Measurements from ENCODE around the gene KCMF1.

Gene KCMF1

GRCh38 chr2:84995826-84996225 is 24.9 kb downstream of the KCMF1 start:
- no peak overlapping the region for H3K4me2 ChIP-seq (ENCODE audit: low read length)
- peaks cover 28% of the 10 kb centered on the region for H3K4me1 ChIP-seq (ENCODE audit: control insufficient read depth, insufficient read depth, low read length)
- no peaks in the 10 kb centered on the region for H3K9me3 ChIP-seq (replicated peaks; ENCODE audit: low read length)
- H3K36me3 ChIP-seq (ENCODE audit: insufficient read depth, low read length), result no peaks in the 10 kb centered on the region
- no peak overlapping the region for H3K9ac ChIP-seq (ENCODE audit: low read depth, low read length)
- H3K27me3 ChIP-seq (ENCODE audit: control insufficient read depth, insufficient read depth, low read length), result no peaks in the 10 kb centered on the region
- no peak overlapping the region for H3K4me3 ChIP-seq (ENCODE audit: low read length)

- Histone ChIP-seq H3K9ac (ENCODE audit: low read depth, low read length) (no peak overlapping the region), H3K36me3 (ENCODE audit: insufficient read depth, low read length) (no peaks in the 10 kb centered on the region), H3K4me3 (ENCODE audit: low read length) (no peak overlapping the region), H3K4me1 (ENCODE audit: control insufficient read depth, insufficient read depth, low read length) (peaks cover 19% of the 10 kb centered on the region), H3K4me2 (ENCODE audit: low read length) (no peak overlapping the region), H3K9me3 (replicated peaks; ENCODE audit: low read length) (no peaks in the 10 kb centered on the region), H3K27me3 (ENCODE audit: control insufficient read depth, insufficient read depth, low read length) (no peaks in the 10 kb centered on the region)
Measured at GRCh38 chr2:84996909-84997308, 25.9 kb downstream of the KCMF1 start.

- Histone ChIP-seq H3K4me2 (ENCODE audit: low read length) (no peak overlapping the region), H3K9ac (ENCODE audit: low read depth, low read length) (no peak overlapping the region), H3K36me3 (ENCODE audit: insufficient read depth, low read length) (no peaks in the 10 kb centered on the region), H3K4me1 (ENCODE audit: control insufficient read depth, insufficient read depth, low read length) (peaks cover 20% of the 10 kb centered on the region), H3K27me3 (ENCODE audit: control insufficient read depth, insufficient read depth, low read length) (no peaks in the 10 kb centered on the region), H3K9me3 (replicated peaks; ENCODE audit: low read length) (no peaks in the 10 kb centered on the region), H3K4me3 (ENCODE audit: low read length) (no peak overlapping the region)
Measured at GRCh38 chr2:84999553-84999955, 28.6 kb downstream of the KCMF1 start.

- peaks cover 11% of the 10 kb centered on the region for H3K4me1 ChIP-seq (ENCODE audit: control insufficient read depth, insufficient read depth, low read length)
- H3K9ac ChIP-seq (ENCODE audit: low read depth, low read length), result no peak overlapping the region
- H3K4me2 ChIP-seq (ENCODE audit: low read length), result no peak overlapping the region
- no peaks in the 10 kb centered on the region for H3K9me3 ChIP-seq (replicated peaks; ENCODE audit: low read length)
- no peaks in the 10 kb centered on the region for H3K27me3 ChIP-seq (ENCODE audit: control insufficient read depth, insufficient read depth, low read length)
- no peaks in the 10 kb centered on the region for H3K36me3 ChIP-seq (ENCODE audit: insufficient read depth, low read length)
- H3K4me3 ChIP-seq (ENCODE audit: low read length), result no peak overlapping the region
Measured at GRCh38 chr2:85001595-85001994, 30.6 kb downstream of the KCMF1 start.

GRCh38 chr2:85002534-85002933 is 31.6 kb downstream of the KCMF1 start:
- no peak overlapping the region for H3K9ac ChIP-seq (ENCODE audit: low read depth, low read length)
- H3K4me1 ChIP-seq (ENCODE audit: control insufficient read depth, insufficient read depth, low read length), result peaks cover 11% of the 10 kb centered on the region
- H3K4me2 ChIP-seq (ENCODE audit: low read length), result no peak overlapping the region
- no peaks in the 10 kb centered on the region for H3K9me3 ChIP-seq (replicated peaks; ENCODE audit: low read length)
- H3K27me3 ChIP-seq (ENCODE audit: control insufficient read depth, insufficient read depth, low read length), result no peaks in the 10 kb centered on the region
- H3K4me3 ChIP-seq (ENCODE audit: low read length), result no peak overlapping the region
- peaks cover 5% of the 10 kb centered on the region for H3K36me3 ChIP-seq (ENCODE audit: insufficient read depth, low read length)

- H3K4me1 ChIP-seq (ENCODE audit: control insufficient read depth, insufficient read depth, low read length), result peaks cover 27% of the 10 kb centered on the region
- peaks cover 22% of the 10 kb centered on the region for H3K36me3 ChIP-seq (ENCODE audit: insufficient read depth, low read length)
- no peak overlapping the region for H3K4me2 ChIP-seq (ENCODE audit: low read length)
- H3K4me3 ChIP-seq (ENCODE audit: low read length), result no peak overlapping the region
- H3K9ac ChIP-seq (ENCODE audit: low read depth, low read length), result no peak overlapping the region
- H3K27me3 ChIP-seq (ENCODE audit: control insufficient read depth, insufficient read depth, low read length), result no peaks in the 10 kb centered on the region
- no peaks in the 10 kb centered on the region for H3K9me3 ChIP-seq (replicated peaks; ENCODE audit: low read length)
Measured at GRCh38 chr2:85008252-85008651, 37.3 kb downstream of the KCMF1 start.

- no peaks in the 10 kb centered on the region for H3K9me3 ChIP-seq (replicated peaks; ENCODE audit: low read length)
- peaks cover 22% of the 10 kb centered on the region for H3K36me3 ChIP-seq (ENCODE audit: insufficient read depth, low read length)
Measured at GRCh38 chr2:85009019-85009618, 38.2 kb downstream of the KCMF1 start.

GRCh38 chr2:85010404-85010803 is 39.4 kb downstream of the KCMF1 start:
- H3K9me3 ChIP-seq (replicated peaks; ENCODE audit: low read length), result no peaks in the 10 kb centered on the region
- H3K4me3 ChIP-seq (ENCODE audit: low read length), result no peak overlapping the region
- no peak overlapping the region for H3K4me2 ChIP-seq (ENCODE audit: low read length)
- peaks cover 27% of the 10 kb centered on the region for H3K4me1 ChIP-seq (ENCODE audit: control insufficient read depth, insufficient read depth, low read length)
- H3K36me3 ChIP-seq (ENCODE audit: insufficient read depth, low read length), result peaks cover 22% of the 10 kb centered on the region
- H3K9ac ChIP-seq (ENCODE audit: low read depth, low read length), result no peak overlapping the region
- no peaks in the 10 kb centered on the region for H3K27me3 ChIP-seq (ENCODE audit: control insufficient read depth, insufficient read depth, low read length)

More at GRCh38 chr2:85009019-85009618, 38.2 kb downstream of the KCMF1 start:
- Histone ChIP-seq H3K4me3 (ENCODE audit: low read length) (no peak overlapping the region), H3K4me1 (ENCODE audit: control insufficient read depth, insufficient read depth, low read length) (peaks cover 21% of the 10 kb centered on the region), H3K27me3 (ENCODE audit: control insufficient read depth, insufficient read depth, low read length) (no peaks in the 10 kb centered on the region), H3K4me2 (ENCODE audit: low read length) (no peak overlapping the region), H3K9ac (ENCODE audit: low read depth, low read length) (no peak overlapping the region)

- H3K4me1 ChIP-seq (ENCODE audit: control insufficient read depth, insufficient read depth, low read length), result peaks cover 34% of the 10 kb centered on the region
- no peak overlapping the region for H3K4me2 ChIP-seq (ENCODE audit: low read length)
- H3K4me3 ChIP-seq (ENCODE audit: low read length), result no peak overlapping the region
- peaks cover 22% of the 10 kb centered on the region for H3K36me3 ChIP-seq (ENCODE audit: insufficient read depth, low read length)
- no peaks in the 10 kb centered on the region for H3K27me3 ChIP-seq (ENCODE audit: control insufficient read depth, insufficient read depth, low read length)
- H3K9ac ChIP-seq (ENCODE audit: low read depth, low read length), result no peak overlapping the region
- no peaks in the 10 kb centered on the region for H3K9me3 ChIP-seq (replicated peaks; ENCODE audit: low read length)
Measured at GRCh38 chr2:85011098-85011497, 40.1 kb downstream of the KCMF1 start.

GRCh38 chr2:85011747-85012146 is 40.8 kb downstream of the KCMF1 start:
- Histone ChIP-seq H3K9ac (ENCODE audit: low read depth, low read length) (no peak overlapping the region), H3K9me3 (replicated peaks; ENCODE audit: low read length) (no peaks in the 10 kb centered on the region), H3K27me3 (ENCODE audit: control insufficient read depth, insufficient read depth, low read length) (no peaks in the 10 kb centered on the region), H3K4me3 (ENCODE audit: low read length) (no peak overlapping the region), H3K36me3 (ENCODE audit: insufficient read depth, low read length) (peaks cover 22% of the 10 kb centered on the region), H3K4me1 (ENCODE audit: control insufficient read depth, insufficient read depth, low read length) (peaks cover 39% of the 10 kb centered on the region), H3K4me2 (ENCODE audit: low read length) (no peak overlapping the region)

GRCh38 chr2:85012431-85012830 is 41.5 kb downstream of the KCMF1 start:
- Histone ChIP-seq H3K9ac (ENCODE audit: low read depth, low read length) (no peak overlapping the region), H3K36me3 (ENCODE audit: insufficient read depth, low read length) (peaks cover 18% of the 10 kb centered on the region), H3K4me1 (ENCODE audit: control insufficient read depth, insufficient read depth, low read length) (peaks cover 41% of the 10 kb centered on the region), H3K9me3 (replicated peaks; ENCODE audit: low read length) (no peaks in the 10 kb centered on the region), H3K4me3 (ENCODE audit: low read length) (no peak overlapping the region), H3K4me2 (ENCODE audit: low read length) (no peak overlapping the region), H3K27me3 (ENCODE audit: control insufficient read depth, insufficient read depth, low read length) (no peaks in the 10 kb centered on the region)

- Histone ChIP-seq H3K4me1 (ENCODE audit: control insufficient read depth, insufficient read depth, low read length) (peaks cover 44% of the 10 kb centered on the region), H3K36me3 (ENCODE audit: insufficient read depth, low read length) (peaks cover 15% of the 10 kb centered on the region), H3K4me2 (ENCODE audit: low read length) (no peak overlapping the region), H3K9me3 (replicated peaks; ENCODE audit: low read length) (no peaks in the 10 kb centered on the region), H3K4me3 (ENCODE audit: low read length) (no peak overlapping the region), H3K27me3 (ENCODE audit: control insufficient read depth, insufficient read depth, low read length) (no peaks in the 10 kb centered on the region), H3K9ac (ENCODE audit: low read depth, low read length) (no peak overlapping the region)
Measured at GRCh38 chr2:85012855-85013254, 41.9 kb downstream of the KCMF1 start.
